DOHH2 (cell line): ENCODE data around the gene NFIX.

ENCODE experiments used
- H3F3A ChIP-seq: fragments of 200-600 bp; sonication (generic), shearing (Covaris generic); 2 replicates; pipeline ENCODE4 v1.6.0; 2016; ENCODE audit warnings: antibody characterized with exemption, mild to moderate bottlenecking; ENCODE audit not compliant: control insufficient read depth, insufficient read depth
- H3K27ac ChIP-seq: fragments of 200-600 bp; sonication (generic); 2 replicates; pipeline ENCODE4 v1.5.1; 2014; ENCODE audit warnings: low read depth, mild to moderate bottlenecking, low read length, moderate library complexity
- H3K27me3 ChIP-seq: fragments of 200-600 bp; sonication (generic); 2 replicates; pipeline ENCODE4 v1.6.1; 2014; ENCODE audit warnings: mild to moderate bottlenecking, low read length, mixed read lengths; ENCODE audit not compliant: control insufficient read depth
- H3K36me3 ChIP-seq: fragments of 200-600 bp; sonication (generic); 2 replicates; pipeline ENCODE4 v1.6.1; 2014; ENCODE audit warnings: mild to moderate bottlenecking, low read length, moderate library complexity, mixed read lengths; ENCODE audit not compliant: control insufficient read depth
- H3K4me1 ChIP-seq: fragments of 200-600 bp; sonication (generic); 2 replicates; pipeline ENCODE4 v1.6.1; 2014; ENCODE audit warnings: mild to moderate bottlenecking, low read length, mixed read lengths; ENCODE audit not compliant: control insufficient read depth
- H3K4me2 ChIP-seq: fragments of 200-600 bp; sonication (generic); 2 replicates; pipeline ENCODE4 v1.6.0; 2014; ENCODE audit warnings: mild to moderate bottlenecking, low read length, moderate library complexity
- H3K4me3 ChIP-seq: fragments of 200-600 bp; sonication (generic); 2 replicates; pipeline ENCODE4 v1.5.1; 2014; ENCODE audit warnings: mild to moderate bottlenecking, low read length, mixed read lengths
- H3K79me2 ChIP-seq: fragments of 200-600 bp; sonication (generic); 2 replicates; pipeline ENCODE4 v1.6.1; 2014; ENCODE audit warnings: mild to moderate bottlenecking, low read length, mixed read lengths; ENCODE audit not compliant: control insufficient read depth
- H3K9me2 ChIP-seq: fragments of 200-600 bp; sonication (generic); replicated peaks from 2 replicates; pipeline ENCODE4 v1.6.1; 2014; ENCODE audit warnings: mild to moderate bottlenecking, low read length, mixed read lengths; ENCODE audit not compliant: control insufficient read depth
- H3K9me3 ChIP-seq: fragments of 200-600 bp; sonication (generic); 2 replicates; pipeline ENCODE4 v1.6.1; 2014; ENCODE audit warnings: antibody characterized with exemption, low read length, mixed read lengths; ENCODE audit not compliant: control insufficient read depth, insufficient read depth
- H4K20me1 ChIP-seq: fragments of 200-600 bp; sonication (generic); 2 replicates; pipeline ENCODE4 v1.6.0; 2014; ENCODE audit warnings: low read depth, mild to moderate bottlenecking, antibody characterized with exemption, low read length, moderate library complexity; ENCODE audit not compliant: control insufficient read depth, insufficient read depth
- EZH2phosphoT487 ChIP-seq: fragments of 200-600 bp; sonication (generic); IDR thresholded peaks from 2 replicates; pipeline ENCODE4 v1.6.1; 2017; ENCODE audit warnings: borderline replicate concordance, mild to moderate bottlenecking, antibody characterized with exemption, low read length, moderate library complexity, mixed read lengths
- TF ChIP-seq, protein P1 (sequence below): fragments of 200-600 bp; sonication (generic); IDR thresholded peaks from one replicate; pipeline ENCODE4 v1.5.1; 2014; ENCODE audit warnings: antibody characterized with exemption, mild to moderate bottlenecking, low read depth, low read length; ENCODE audit not compliant: poor library complexity, severe bottlenecking

Gene NFIX

GRCh38 chr19:13078897-13079541 lies 83.7 kb downstream of the NFIX start:
- H3F3A ChIP-seq: no peaks in the 10 kb centered on the region
- no peak overlapping the region for H3K4me3 ChIP-seq
- peaks cover 11% of the 10 kb centered on the region for H3K27me3 ChIP-seq
- H3K79me2 ChIP-seq: no peaks in the 10 kb centered on the region
- TF ChIP-seq, protein P1, sequence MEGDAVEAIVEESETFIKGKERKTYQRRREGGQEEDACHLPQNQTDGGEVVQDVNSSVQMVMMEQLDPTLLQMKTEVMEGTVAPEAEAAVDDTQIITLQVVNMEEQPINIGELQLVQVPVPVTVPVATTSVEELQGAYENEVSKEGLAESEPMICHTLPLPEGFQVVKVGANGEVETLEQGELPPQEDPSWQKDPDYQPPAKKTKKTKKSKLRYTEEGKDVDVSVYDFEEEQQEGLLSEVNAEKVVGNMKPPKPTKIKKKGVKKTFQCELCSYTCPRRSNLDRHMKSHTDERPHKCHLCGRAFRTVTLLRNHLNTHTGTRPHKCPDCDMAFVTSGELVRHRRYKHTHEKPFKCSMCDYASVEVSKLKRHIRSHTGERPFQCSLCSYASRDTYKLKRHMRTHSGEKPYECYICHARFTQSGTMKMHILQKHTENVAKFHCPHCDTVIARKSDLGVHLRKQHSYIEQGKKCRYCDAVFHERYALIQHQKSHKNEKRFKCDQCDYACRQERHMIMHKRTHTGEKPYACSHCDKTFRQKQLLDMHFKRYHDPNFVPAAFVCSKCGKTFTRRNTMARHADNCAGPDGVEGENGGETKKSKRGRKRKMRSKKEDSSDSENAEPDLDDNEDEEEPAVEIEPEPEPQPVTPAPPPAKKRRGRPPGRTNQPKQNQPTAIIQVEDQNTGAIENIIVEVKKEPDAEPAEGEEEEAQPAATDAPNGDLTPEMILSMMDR: no peak
- no peak for TF ChIP-seq EZH2phosphoT487
- no peaks in the 10 kb centered on the region for H3K4me1 ChIP-seq
- H4K20me1 ChIP-seq: no peaks in the 10 kb centered on the region
- H3K9me3 ChIP-seq: no peaks in the 10 kb centered on the region
- no peak overlapping the region for H3K4me2 ChIP-seq
- H3K9me2 ChIP-seq: no peaks in the 10 kb centered on the region
- H3K36me3 ChIP-seq: no peaks in the 10 kb centered on the region
- no peak overlapping the region for H3K27ac ChIP-seq

DNA sequence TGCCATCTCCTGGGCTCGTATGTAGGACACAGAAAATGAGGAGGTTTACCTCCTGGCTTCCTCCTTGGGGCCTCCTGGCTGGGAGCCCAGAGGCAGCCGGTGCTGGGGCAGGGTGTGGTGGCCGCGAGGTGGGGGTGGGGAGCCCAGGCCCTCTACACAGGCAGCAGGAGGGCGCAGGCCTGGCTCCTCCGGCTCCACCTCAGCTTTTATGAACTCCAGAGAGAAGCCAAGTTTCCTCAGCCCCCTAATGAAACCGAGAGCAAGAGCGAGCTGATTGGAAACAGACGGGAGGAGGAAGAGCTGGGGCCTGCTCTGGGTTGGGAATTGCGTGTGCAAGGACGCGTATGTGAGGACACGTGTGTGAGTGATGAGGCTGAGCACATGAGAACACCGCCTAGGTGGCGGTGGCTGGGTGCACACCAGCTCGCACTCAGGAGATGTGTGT lies 84.3 kb downstream of the NFIX start:
- H3K27ac ChIP-seq: no peak overlapping the region
- H4K20me1 ChIP-seq: no peaks in the 10 kb centered on the region
- no peak for TF ChIP-seq EZH2phosphoT487
- TF ChIP-seq, protein P1: no peak
- no peak overlapping the region for H3K4me3 ChIP-seq
- no peaks in the 10 kb centered on the region for H3K9me3 ChIP-seq
- no peaks in the 10 kb centered on the region for H3K9me2 ChIP-seq
- no peaks in the 10 kb centered on the region for H3F3A ChIP-seq
- H3K4me1 ChIP-seq: no peaks in the 10 kb centered on the region
- no peak overlapping the region for H3K4me2 ChIP-seq
- no peaks in the 10 kb centered on the region for H3K79me2 ChIP-seq
- peaks cover 11% of the 10 kb centered on the region; the same call in 1 of the 2 replicates for H3K27me3 ChIP-seq
- H3K36me3 ChIP-seq: no peaks in the 10 kb centered on the region

GRCh38 chr19:13082192-13083007 lies 87.1 kb downstream of the NFIX start:
- Histone ChIP-seq H3K9me3 (no peaks in the 10 kb centered on the region), H3K4me1 (no peaks in the 10 kb centered on the region), H3K4me3 (no peak overlapping the region), H3K27ac (no peak overlapping the region), H3K27me3 (peaks cover 13% of the 10 kb centered on the region; the same call in 1 of the 2 replicates), H3F3A (no peaks in the 10 kb centered on the region), H3K9me2 (no peaks in the 10 kb centered on the region), H3K36me3 (no peaks in the 10 kb centered on the region), H3K4me2 (no peak overlapping the region), H4K20me1 (no peaks in the 10 kb centered on the region), H3K79me2 (no peaks in the 10 kb centered on the region)
- TF ChIP-seq EZH2phosphoT487: no peak
- TF ChIP-seq, protein P1: peak; percentile 41
